GM19395 (cell line): ENCODE measurements around the gene CPT1C.

Experiments used
- ATAC-seq: cut with Tn5 transposase; IDR thresholded peaks from one replicate; pipeline ENCODE4 v1.9.1; 2021; ENCODE audit warnings: mild to moderate bottlenecking, moderate library complexity; ENCODE audit not compliant: unreplicated experiment

Gene CPT1C

DNA sequence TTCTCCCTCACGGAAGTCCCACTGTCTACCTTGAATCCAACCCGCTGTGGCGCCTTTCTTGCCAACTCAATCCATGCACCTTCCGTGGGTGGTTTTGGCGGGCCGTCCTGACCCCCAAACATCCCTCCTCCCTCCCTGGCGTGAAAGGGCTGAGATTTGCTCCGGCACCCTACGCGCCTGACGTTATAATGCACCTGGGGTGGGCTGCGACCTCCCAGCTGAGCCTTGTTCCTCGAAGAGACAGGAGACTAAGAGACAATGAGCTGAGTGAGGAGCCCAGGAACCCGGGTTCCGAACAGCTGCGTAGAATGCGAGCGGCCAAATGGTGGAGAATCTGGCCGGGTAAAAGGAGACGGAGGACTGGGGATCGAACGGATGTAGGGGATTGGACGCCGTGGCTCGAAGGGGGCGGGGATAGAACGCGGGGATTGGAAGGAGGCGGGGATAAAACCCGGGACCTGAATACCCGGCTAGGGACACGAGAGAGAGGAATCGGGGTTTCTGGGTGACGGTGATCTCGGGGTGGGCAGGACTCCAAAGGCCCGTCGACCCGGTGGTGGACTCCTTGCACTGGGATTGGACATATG lies at the start of gene CPT1C:
CPT1C (plus strand) TSS at position 461 of the 587 bp plus-strand sequence. CDS start 1,137 bp downstream, outside the sequence.
- no peak for ATAC-seq

DNA sequence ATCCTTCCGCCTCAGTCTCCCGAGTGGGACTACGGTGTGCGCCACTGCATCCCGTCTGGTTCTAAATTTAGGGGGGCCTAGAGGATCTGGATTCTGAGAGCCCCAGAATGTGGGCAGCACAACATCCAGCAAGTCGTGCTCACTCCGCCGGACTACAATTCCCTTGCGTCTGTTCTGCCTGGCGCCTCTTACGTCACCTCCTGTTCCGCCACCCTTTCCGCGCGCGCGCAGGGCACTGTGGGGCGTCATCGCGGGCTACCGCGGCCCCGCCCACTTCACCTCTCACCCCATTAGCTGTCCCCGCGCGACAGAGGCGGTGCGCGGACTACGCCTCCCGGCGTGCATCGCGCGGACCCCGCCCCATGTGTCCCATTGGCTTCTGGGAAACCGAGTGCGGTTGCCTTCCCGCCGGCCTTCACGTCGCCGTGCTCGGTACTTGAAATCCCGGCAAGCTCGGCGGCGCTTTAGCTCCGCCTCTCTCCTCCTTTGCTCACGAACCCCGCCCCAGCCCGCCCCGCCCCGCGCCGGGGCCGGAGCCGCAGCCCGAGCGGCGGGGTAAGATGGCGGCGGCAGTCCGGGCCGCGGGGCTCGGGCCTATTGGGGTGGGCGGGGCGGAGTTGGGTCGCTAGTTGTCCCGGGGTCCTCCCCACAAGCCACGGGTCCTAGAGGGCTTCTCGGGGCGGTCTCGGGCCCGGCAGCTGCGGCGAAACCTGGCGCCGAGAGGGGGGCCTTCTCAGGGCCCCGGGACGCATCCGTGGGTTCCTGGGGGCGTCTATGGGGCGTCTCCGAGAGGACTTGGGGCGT lies 49.0 kb upstream of the CPT1C start, which contains the start of gene SCAF1:
SCAF1 (plus strand) TSS at position 522 of the 804 bp plus-strand sequence. CDS start 2,818 bp downstream, outside the sequence.
- peak; percentile 60 for ATAC-seq

GRCh38 chr19:49642492-49643035 lies 48.4 kb upstream of the CPT1C start:
- ATAC-seq: peak; percentile 0

- ATAC-seq: no peak
Observed at GRCh38 chr19:49643466-49643865, 47.5 kb upstream of the CPT1C start.

- ATAC-seq: no peak
Observed at GRCh38 chr19:49645592-49645991, 45.3 kb upstream of the CPT1C start.

- ATAC-seq: no peak
Observed at GRCh38 chr19:49645995-49646394, 44.9 kb upstream of the CPT1C start.

- ATAC-seq: no peak
Observed at GRCh38 chr19:49646586-49646985, 44.3 kb upstream of the CPT1C start.

- no peak for ATAC-seq
Observed at GRCh38 chr19:49651029-49651819, 39.7 kb upstream of the CPT1C start.

- no peak for ATAC-seq
Observed at GRCh38 chr19:49651820-49652550, 38.9 kb upstream of the CPT1C start.

GRCh38 chr19:49652551-49653465 lies 38.1 kb upstream of the CPT1C start:
- ATAC-seq: no peak

DNA sequence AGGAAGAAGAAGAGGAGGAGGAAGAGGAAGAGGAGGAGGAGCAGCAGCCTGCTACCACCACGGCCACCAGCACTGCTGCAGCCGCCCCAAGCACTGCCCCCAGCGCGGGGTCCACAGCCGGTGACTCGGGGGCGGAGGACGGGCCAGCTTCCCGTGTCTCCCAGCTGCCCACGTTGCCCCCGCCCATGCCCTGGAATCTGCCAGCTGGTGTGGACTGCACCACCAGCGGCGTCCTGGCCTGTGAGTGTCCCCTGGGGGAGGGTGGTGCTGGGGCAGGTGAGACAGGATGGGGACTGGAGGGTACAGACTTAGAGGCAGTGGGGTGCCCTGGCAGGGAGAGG lies 37.5 kb upstream of the CPT1C start:
- no peak for ATAC-seq

- ATAC-seq: no peak
Observed at GRCh38 chr19:49654581-49654980, 36.3 kb upstream of the CPT1C start.

GRCh38 chr19:49655570-49656455 lies 35.1 kb upstream of the CPT1C start:
- no peak for ATAC-seq

GRCh38 chr19:49656456-49657109 lies 34.3 kb upstream of the CPT1C start:
- no peak for ATAC-seq

DNA sequence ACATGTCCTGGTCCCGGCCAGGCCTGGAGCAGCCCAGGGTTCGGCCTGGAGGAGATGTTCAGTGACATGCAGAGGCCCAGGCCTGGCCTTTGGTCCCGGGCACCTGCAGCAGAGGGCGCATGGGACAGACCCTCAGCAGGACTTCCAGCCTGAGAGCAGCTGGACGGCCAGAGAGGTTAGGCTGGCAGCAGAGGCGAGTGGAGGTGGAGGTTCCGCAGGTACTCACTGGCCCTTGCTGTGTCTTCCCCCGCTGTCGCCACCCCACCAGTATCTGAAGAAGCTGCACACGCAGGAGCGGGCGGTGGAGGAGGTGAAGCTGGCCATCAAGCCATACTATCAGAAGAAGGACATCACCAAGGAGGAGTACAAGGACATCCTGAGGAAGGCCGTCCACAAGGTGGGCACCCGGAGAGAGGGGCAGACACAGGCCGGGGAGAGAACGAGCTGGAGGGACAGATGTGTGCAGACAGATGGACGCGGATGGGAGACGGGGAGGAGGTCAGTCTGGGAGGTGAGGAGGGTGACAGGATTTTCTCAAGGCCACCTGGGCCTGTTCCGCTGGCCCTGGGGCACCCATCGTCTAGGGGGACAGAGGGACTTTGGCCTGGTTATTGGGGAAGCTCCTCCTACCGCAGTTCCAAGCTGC lies 33.3 kb upstream of the CPT1C start:
- no peak for ATAC-seq

- ATAC-seq: no peak
Observed at GRCh38 chr19:49658139-49658517, 32.8 kb upstream of the CPT1C start.

GRCh38 chr19:49658566-49659442 lies 32.1 kb upstream of the CPT1C start:
- no peak for ATAC-seq
